Measurements from ENCODE around the gene ACSBG1. TPM values are rescaled to one million over a fixed set of nuclear protein-coding genes. Genes with fewer than 3 reads are reported as not detected.

The ACSBG1 gene
- total RNA-seq, 1 donor from 2014 or later: 0.07 TPM

GRCh38 chr15:78260489-78260888 is 26.1 kb upstream of the ACSBG1 start:
- ATAC-seq (ENCODE audit: low read depth) (no peak), DNase-seq (no peak)
- TF ChIP-seq CTCF (IDR thresholded peaks at IDR 0.05): no peak
- Mint-ChIP-seq H3K27ac (no peak overlapping the region), H3K36me3 (ENCODE audit: low read depth) (no peaks in the 10 kb centered on the region), H3K9me3 (no peaks in the 10 kb centered on the region), H3K4me1 (peaks cover 8% of the 10 kb centered on the region), H3K4me3 (no peak overlapping the region), H3K27me3 (no peaks in the 10 kb centered on the region)
- intact Hi-C loops (cut with micrococcal nuclease): loop anchor here (10.0 kb wide), 1 partner anchor 164 kb away; no protein-coding TSS in a partner anchor
- CTCF ChIA-PET: no interaction called here
- POLR2A ChIA-PET: no interaction called here

DNA sequence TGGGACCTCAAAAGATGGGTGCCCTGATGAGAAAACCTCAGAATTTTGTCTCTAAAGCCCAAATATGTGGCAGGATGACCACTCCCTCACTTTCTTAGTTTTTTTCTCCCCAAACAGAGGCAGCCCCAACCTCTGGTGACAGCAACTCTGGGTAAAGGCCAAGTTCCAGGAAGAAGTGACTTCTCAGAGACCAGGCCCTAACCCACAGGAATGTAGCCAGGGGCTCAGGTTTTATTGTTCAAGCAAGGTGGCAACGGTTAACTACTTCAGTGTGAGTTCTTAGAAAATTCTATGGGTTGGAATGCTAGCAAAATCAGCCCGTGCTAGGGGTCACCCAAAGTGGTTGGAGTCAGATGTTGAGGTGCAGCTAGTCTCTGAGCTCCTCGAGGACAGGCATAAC is 24.9 kb upstream of the ACSBG1 start:
- ATAC-seq (ENCODE audit: low read depth): no peak
- Mint-ChIP-seq H3K27me3 (no peaks in the 10 kb centered on the region), H3K9me3 (no peaks in the 10 kb centered on the region), H3K4me1 (peaks cover 1% of the 10 kb centered on the region), H3K27ac (no peak overlapping the region), H3K36me3 (ENCODE audit: low read depth) (no peaks in the 10 kb centered on the region), H3K4me3 (no peak overlapping the region)
- TF ChIP-seq CTCF (IDR thresholded peaks at IDR 0.05): no peak
- intact Hi-C loops (cut with micrococcal nuclease): no loop called here
- POLR2A ChIA-PET: no interaction called here
- CTCF ChIA-PET: no interaction called here
- no peak for DNase-seq

DNA sequence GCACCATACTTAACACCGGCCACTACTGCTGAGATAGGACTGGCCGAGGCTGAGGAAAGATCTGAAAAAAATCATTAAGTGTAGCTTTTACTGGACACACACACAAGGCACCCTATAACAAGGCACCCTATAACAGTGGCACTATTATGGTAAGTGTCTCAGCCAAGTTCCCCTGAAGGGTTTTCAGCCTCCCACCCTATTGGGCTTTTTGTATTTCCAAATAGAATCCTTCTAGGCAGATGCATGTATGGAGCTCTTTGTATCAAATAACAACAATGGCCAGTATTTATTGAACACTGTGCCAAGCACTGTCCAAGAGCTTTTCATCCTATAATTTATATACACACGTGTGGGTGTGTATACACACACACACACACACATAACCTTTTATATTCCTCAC is 23.3 kb upstream of the ACSBG1 start:
- ChIA-PET POLR2A (no interaction called here), CTCF (no interaction called here)
- TF ChIP-seq CTCF (IDR thresholded peaks at IDR 0.05): no peak
- Mint-ChIP-seq H3K9me3 (no peaks in the 10 kb centered on the region), H3K4me1 (no peaks in the 10 kb centered on the region), H3K27ac (no peak overlapping the region), H3K4me3 (no peak overlapping the region), H3K27me3 (no peaks in the 10 kb centered on the region), H3K36me3 (ENCODE audit: low read depth) (no peaks in the 10 kb centered on the region)
- ATAC-seq (ENCODE audit: low read depth) (no peak), DNase-seq (no peak)
- intact Hi-C loops (cut with micrococcal nuclease): no loop called here

GRCh38 chr15:78256044-78256437 is 21.7 kb upstream of the ACSBG1 start:
- intact Hi-C loops (cut with micrococcal nuclease): no loop called here
- ATAC-seq (ENCODE audit: low read depth): no peak
- no peak for DNase-seq
- POLR2A ChIA-PET: no interaction called here
- no peak overlapping the region for H3K4me3 Mint-ChIP-seq
- no peak overlapping the region for H3K27ac Mint-ChIP-seq
- CTCF ChIA-PET: no interaction called here
- H3K4me1 Mint-ChIP-seq: no peaks in the 10 kb centered on the region
- no peaks in the 10 kb centered on the region for H3K36me3 Mint-ChIP-seq (ENCODE audit: low read depth)
- no peak for TF ChIP-seq CTCF (IDR thresholded peaks at IDR 0.05)
- H3K27me3 Mint-ChIP-seq: no peaks in the 10 kb centered on the region
- no peaks in the 10 kb centered on the region for H3K9me3 Mint-ChIP-seq

GRCh38 chr15:78255421-78256043 is 21.2 kb upstream of the ACSBG1 start:
- H3K27ac Mint-ChIP-seq: no peak overlapping the region
- TF ChIP-seq CTCF (IDR thresholded peaks at IDR 0.05): no peak
- POLR2A ChIA-PET: no interaction called here
- ATAC-seq (ENCODE audit: low read depth): no peak
- CTCF ChIA-PET: no interaction called here
- H3K4me3 Mint-ChIP-seq: no peak overlapping the region
- H3K27me3 Mint-ChIP-seq: no peaks in the 10 kb centered on the region
- no peaks in the 10 kb centered on the region for H3K4me1 Mint-ChIP-seq
- no peaks in the 10 kb centered on the region for H3K9me3 Mint-ChIP-seq
- no peaks in the 10 kb centered on the region for H3K36me3 Mint-ChIP-seq (ENCODE audit: low read depth)
- no peak for DNase-seq
- intact Hi-C loops (cut with micrococcal nuclease): no loop called here

Measured in activated B cell treated with CpG ODN at 0.5 μM for 24 hours (primary cell).